GM21576 (cell line): ENCODE results near the gene PRG2.
"Not testable (repeated sequence)": the region's sequence is repeated elsewhere in the genome, so short reads cannot be mapped to it uniquely, and the experiment has no call there.

ENCODE experiments used
- ATAC-seq: cut with Tn5 transposase; IDR thresholded peaks from one replicate; pipeline ENCODE4 v1.9.1; 2021; ENCODE audit warnings: mild to moderate bottlenecking, moderate library complexity; ENCODE audit not compliant: unreplicated experiment

Gene PRG2

GRCh38 chr11:57348636-57349313 lies 41.7 kb downstream of the PRG2 start:
- no peak for ATAC-seq

- ATAC-seq, result no peak
These were observed 42.4 kb downstream of the PRG2 start for GRCh38 chr11:57348052-57348451.

- no peak for ATAC-seq
These were observed 43.1 kb downstream of the PRG2 start for GRCh38 chr11:57347336-57347735.

- peak; percentile 62 for ATAC-seq
These were observed 44.8 kb downstream of the PRG2 start for GRCh38 chr11:57345555-57346211.

GRCh38 chr11:57344826-57345225 lies 45.6 kb downstream of the PRG2 start:
- no peak for ATAC-seq

GRCh38 chr11:57343825-57344224 lies 46.6 kb downstream of the PRG2 start:
- no peak for ATAC-seq

GRCh38 chr11:57342702-57343101 lies 47.7 kb downstream of the PRG2 start:
- no peak for ATAC-seq

- ATAC-seq, result no peak
These were observed 49.1 kb downstream of the PRG2 start for GRCh38 chr11:57341250-57341808.

GRCh38 chr11:57340039-57340615 lies 50.3 kb downstream of the PRG2 start:
- no peak for ATAC-seq

- no peak for ATAC-seq
These were observed 51.1 kb downstream of the PRG2 start for GRCh38 chr11:57339328-57339727.

GRCh38 chr11:57338142-57338541 lies 52.3 kb downstream of the PRG2 start, which contains the start of gene P2RX3:
P2RX3 (plus strand) TSS chr11:57338352; CDS start chr11:57338551, 199 bp downstream.
- no peak for ATAC-seq

- not testable (repeated sequence) for ATAC-seq
These were observed 53.6 kb downstream of the PRG2 start for GRCh38 chr11:57336856-57337255.
